Mucosa of gallbladder (tissue), 1 donor: ENCODE measurements around the gene PCDH1. TPM values are rescaled to one million over a fixed set of nuclear protein-coding genes. Genes with fewer than 3 reads are reported as not detected.

Source experiments
- DNase-seq: peaks from one replicate; pipeline ENCODE4 v3.0.0-alpha.2; 2020; ENCODE audit warnings: low spot score
- total RNA-seq: library from RNA; stranded (reverse); gene quantifications from one replicate; pipeline ENCODE4 v1.2.1, GENCODE V29; 2021
- donor health status: DM: no; HTN: no; CAD: no.

Gene PCDH1
- total RNA-seq, 1 donor from 2014 or later, result 90.6 TPM

DNA sequence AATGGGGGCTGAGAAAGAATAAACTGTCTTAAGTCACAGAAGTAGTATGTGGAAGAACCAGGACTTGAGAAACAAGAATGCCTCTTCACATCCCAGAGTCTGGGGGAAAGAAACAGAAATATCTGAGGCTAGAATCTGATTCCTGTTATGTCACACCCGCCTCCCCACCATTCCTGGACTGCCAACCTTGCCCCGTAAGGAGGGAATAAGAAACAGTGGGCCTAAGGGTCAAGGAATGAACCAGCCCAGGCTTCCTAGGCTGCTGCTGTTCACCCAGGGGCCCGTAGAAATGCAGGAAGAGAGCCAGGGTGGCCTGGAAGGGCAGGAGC, 4.3 kb downstream of the PCDH1 start:
- no peak for DNase-seq

DNA sequence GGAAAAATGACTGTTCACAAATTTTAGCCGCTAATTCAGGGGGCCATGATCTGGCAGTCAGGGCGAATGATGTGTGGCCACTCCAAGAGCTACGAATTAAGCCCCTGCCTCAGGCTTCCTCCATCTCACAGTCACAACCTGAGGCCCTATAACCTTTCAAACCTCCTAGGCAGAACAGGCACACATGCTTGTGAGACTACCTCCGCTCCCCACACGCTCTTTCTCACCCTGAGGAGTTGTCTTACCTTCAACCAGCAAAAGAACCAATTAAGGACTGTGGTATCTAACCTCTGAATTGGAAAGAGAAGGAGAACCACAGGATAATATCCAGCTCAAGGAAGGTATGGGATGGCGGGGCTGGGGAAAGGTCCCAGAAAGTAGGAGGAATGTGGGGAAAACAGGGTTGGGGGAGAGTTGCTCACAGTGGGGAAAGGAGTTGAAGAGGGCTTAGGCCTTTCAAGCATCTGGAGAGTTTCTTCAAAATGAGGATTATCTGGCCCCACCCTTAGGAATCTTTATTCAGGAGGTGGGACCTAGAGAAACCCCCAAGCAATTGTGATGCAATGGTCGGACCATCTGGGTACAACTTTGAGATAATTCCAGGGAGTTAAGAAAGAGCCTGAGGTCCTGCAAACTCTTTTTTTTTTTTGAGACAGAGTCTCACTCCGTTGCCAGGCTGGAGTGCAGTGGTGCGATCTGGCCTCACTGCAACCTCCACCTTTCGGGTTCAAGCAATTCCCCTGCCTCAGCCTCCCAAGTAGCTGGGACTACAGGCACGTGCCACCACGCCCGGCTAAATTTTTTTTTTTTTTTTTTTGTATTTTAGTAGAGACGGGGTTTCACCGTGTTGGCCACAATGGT, 5.5 kb downstream of the PCDH1 start:
- DNase-seq, result no peak

GRCh38 chr5:141871870-141872269, 6.3 kb downstream of the PCDH1 start:
- no peak for DNase-seq

GRCh38 chr5:141870871-141871270, 7.3 kb downstream of the PCDH1 start:
- DNase-seq, result no peak

DNA sequence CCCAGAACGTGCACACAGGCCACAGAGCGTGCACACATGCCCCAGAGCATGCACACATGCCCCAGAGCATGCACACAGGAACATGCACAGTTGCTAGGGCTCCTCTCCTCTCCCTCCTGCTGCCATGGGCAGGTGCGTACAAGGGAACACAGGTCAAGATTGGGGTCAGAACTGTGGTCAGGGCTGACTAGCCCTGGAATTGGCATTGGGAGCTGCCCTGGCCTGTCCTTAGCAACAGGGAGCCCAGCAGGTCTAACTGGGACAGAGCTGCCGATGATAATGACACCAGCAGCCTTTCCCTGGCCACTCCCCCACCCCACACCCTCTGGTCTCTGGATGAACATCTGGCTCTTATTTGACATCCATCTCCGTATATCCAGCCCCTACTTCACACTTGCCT, 8.0 kb downstream of the PCDH1 start:
- DNase-seq, result no peak

DNA sequence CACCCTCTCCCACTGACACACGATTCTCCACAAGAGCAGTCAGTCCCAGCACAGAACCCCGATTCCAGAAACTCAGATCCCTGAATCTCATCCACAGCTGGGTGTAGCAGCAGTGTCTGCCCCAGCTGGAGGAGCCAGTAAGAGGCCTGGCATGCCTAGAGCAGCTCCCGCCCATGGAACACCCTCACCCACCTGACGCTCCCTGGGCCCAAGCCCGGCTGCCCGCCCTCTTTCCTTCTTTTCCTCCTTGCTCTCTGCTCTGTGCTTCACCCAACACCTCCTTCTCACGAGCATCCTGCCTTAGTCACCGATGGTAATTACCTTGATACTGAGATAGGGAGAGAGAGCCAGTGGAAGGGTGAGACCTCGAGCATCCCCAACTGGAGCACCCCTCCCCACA, 8.7 kb downstream of the PCDH1 start:
- peak; percentile 83 for DNase-seq

GRCh38 chr5:141869040-141869439, 9.2 kb downstream of the PCDH1 start:
- no peak for DNase-seq

GRCh38 chr5:141868541-141868940, 9.7 kb downstream of the PCDH1 start:
- no peak for DNase-seq

GRCh38 chr5:141867651-141868050, 10.6 kb downstream of the PCDH1 start:
- no peak for DNase-seq

DNA sequence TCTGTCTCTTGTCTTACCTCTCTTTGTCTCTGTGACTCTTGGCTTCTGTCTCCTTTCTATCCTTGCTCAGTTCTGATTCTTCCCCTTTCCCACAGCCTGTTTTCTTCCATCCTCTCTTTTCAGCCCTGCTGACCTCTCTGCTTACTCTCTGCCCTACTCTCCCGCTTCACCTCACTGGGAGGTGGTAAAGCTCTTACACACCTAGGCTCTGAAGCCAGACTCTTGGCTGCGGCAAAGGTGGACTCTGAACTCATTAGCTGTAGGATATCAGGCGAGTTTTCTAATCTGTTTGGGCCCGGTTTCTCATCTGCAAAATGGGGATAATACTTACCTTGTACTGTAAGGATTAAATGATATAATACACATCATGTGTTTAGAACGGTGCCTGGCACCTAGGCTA, 11.1 kb downstream of the PCDH1 start:
- peak; percentile 78 for DNase-seq

DNA sequence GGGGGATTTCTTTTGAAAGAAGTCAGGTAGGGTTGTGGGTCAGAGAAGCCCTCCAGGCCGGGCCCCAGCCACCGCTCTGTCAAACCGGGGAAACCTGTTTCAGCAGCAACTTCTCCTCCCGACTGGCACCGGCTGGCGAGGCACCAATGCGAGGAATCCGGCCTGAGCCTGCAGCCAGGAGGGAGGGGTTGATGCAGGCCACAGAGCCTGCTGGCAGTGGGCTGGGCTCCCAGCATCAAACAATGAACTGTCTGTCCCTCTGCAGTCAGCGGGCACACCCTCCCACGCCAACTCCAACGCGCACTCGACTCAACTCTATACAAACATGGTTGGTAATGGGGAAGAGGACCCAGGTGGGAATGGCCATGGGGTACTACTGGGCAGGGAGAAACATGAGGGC, 12.1 kb downstream of the PCDH1 start:
- DNase-seq, result peak; percentile 91

- no peak for DNase-seq
These were observed 12.8 kb downstream of the PCDH1 start for GRCh38 chr5:141865406-141865805.

- no peak for DNase-seq
These were observed 13.5 kb downstream of the PCDH1 start for GRCh38 chr5:141864371-141865370.

- no peak for DNase-seq
These were observed 14.5 kb downstream of the PCDH1 start for GRCh38 chr5:141863569-141864178.

- DNase-seq, result no peak
These were observed 15.2 kb downstream of the PCDH1 start for GRCh38 chr5:141862936-141863543.

GRCh38 chr5:141861194-141861593, 17.0 kb downstream of the PCDH1 start:
- no peak for DNase-seq

DNA sequence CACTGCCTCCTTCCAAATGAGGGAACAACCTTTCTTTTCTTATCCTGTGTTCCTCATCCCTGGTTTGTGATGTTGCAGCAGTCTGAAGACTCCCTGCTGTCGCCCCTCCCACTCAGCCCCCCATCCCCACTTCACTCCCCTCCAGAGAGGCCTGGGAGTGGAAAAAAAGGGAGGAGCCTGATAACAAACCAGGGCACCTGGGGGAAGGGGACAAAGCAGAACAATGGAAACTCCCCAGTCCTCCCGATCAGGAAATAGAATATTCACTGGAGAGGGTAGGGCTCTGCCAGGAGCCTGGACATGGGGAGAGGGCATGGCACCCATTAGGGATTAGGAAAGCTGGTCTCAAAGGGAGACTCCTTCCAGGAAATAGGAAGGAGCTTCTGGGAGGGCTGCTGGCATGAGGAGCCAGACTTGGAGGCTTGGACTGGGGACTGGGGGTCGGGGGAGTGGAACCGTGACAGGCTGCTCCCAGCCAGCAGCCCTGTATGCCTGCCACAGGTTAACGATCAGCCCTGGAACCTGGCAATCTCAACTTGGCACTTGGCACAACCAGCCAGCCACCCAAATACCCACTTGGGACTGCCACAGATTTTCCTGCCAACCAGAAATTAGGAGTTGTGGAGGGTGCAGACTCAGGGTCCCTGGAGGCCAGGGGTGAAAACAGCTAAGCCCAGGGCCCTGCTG, 20.0 kb downstream of the PCDH1 start:
- no peak for DNase-seq

GRCh38 chr5:141857226-141857625, 21.0 kb downstream of the PCDH1 start:
- no peak for DNase-seq

- DNase-seq, result no peak
These were observed 22.0 kb downstream of the PCDH1 start for GRCh38 chr5:141856037-141856790.

- DNase-seq, result no peak
These were observed 22.8 kb downstream of the PCDH1 start for GRCh38 chr5:141855265-141856036.
